H1 (cell line): Measurements from ENCODE around the gene GPC6. TPM values are rescaled to one million over a fixed set of nuclear protein-coding genes. Genes with fewer than 3 reads are reported as not detected.

Source experiments
- CTCF ChIA-PET: fragments of 300-600 bp; sonication (Branson Sonifier 250); formaldehyde crosslinking; loops from one replicate; lab custom pipeline; 2021; ENCODE audit not compliant: partially characterized antibody; lab: Charles Lee
- POLR2A ChIA-PET: fragments of 300-600 bp; sonication (Branson Sonifier 250); formaldehyde crosslinking; loops from one replicate; lab custom pipeline; 2021; ENCODE audit warnings: inconsistent platforms; ENCODE audit not compliant: partially characterized antibody; lab: Charles Lee
- DNase-seq, 2 experiments: peaks; one replicate each; pipeline versions ENCODE4 v3.0.0 to v3.0.0-alpha.2; 2010 to 2022; ENCODE audit warnings: low spot score in 2 of 2, low read depth in 1 of 2, mixed read lengths in 1 of 2
- FAIRE-seq: peaks from 2 replicates; lab custom pipeline; 2011; peaks lifted over from hg19 to GRCh38; lab: Jason Lieb, UNC
- H2AFZ ChIP-seq: 2 replicates; pipeline ENCODE4 v1.8.1; 2012; ENCODE audit warnings: low read length, inconsistent platforms
- H2AK5ac ChIP-seq: 2 replicates; pipeline ENCODE4 v1.6.1; 2013; ENCODE audit warnings: low read depth, low read length
- H2BK120ac ChIP-seq: replicated peaks from 2 replicates; pipeline ENCODE3; 2013; ENCODE audit warnings: low read depth, low read length, inconsistent platforms
- H2BK12ac ChIP-seq: 2 replicates; pipeline ENCODE4 v1.6.1; 2013; ENCODE audit warnings: low read depth, low read length
- H2BK15ac ChIP-seq: 2 replicates; pipeline ENCODE4 v1.6.1; 2013; ENCODE audit warnings: low read length
- H2BK20ac ChIP-seq: 2 replicates; pipeline ENCODE4 v1.6.1; 2013; ENCODE audit warnings: low read length
- H2BK5ac ChIP-seq: 2 replicates; pipeline ENCODE4 v1.6.1; 2013; ENCODE audit warnings: low read depth, low read length
- H3K14ac ChIP-seq: 2 replicates; pipeline ENCODE4 v1.6.1; 2013; ENCODE audit warnings: inconsistent platforms; ENCODE audit not compliant: insufficient read length
- H3K18ac ChIP-seq: 2 replicates; pipeline ENCODE4 v1.6.1; 2013; ENCODE audit warnings: low read length; ENCODE audit errors: extremely low read depth
- H3K23ac ChIP-seq: 2 replicates; pipeline ENCODE4 v1.6.1; 2013; ENCODE audit warnings: inconsistent platforms; ENCODE audit not compliant: insufficient read length
- H3K23me2 ChIP-seq: 2 replicates; pipeline ENCODE4 v1.6.1; 2013; ENCODE audit warnings: low read depth, low read length
- H3K27ac ChIP-seq: 2 replicates; pipeline ENCODE4 v1.6.1; 2011; ENCODE audit warnings: low read depth, low read length, inconsistent platforms
- H3K27me3 ChIP-seq, 4 experiments: replicated peaks in 1 of 4; 1 replicate in 1 of 4; 2 replicates in 3 of 4; pipeline versions ENCODE4 v1.6.1 to v1.8.1; 2011 to 2013; ENCODE audit warnings: low read length in 3 of 4, mild to moderate bottlenecking in 3 of 4, inconsistent platforms in 2 of 4, mixed read lengths in 2 of 4, moderate library complexity in 1 of 4; ENCODE audit not compliant: control insufficient read depth in 3 of 4, insufficient read depth in 3 of 4; ENCODE audit errors: extremely low read depth in 1 of 4
- H3K36me3 ChIP-seq, 4 experiments: 2 replicates each; pipeline versions ENCODE4 v1.6.1 to v1.8.1; 2011 to 2013; ENCODE audit warnings: mild to moderate bottlenecking in 4 of 4, low read length in 3 of 4, moderate library complexity in 2 of 4, control low read depth in 1 of 4, inconsistent platforms in 1 of 4; ENCODE audit not compliant: insufficient read depth in 4 of 4, control insufficient read depth in 2 of 4
- H3K4ac ChIP-seq: replicated peaks from 2 replicates; pipeline ENCODE3; 2013; ENCODE audit warnings: low read length, low read depth, mixed read lengths, inconsistent platforms; ENCODE audit not compliant: insufficient read length
- H3K4me1 ChIP-seq, 4 experiments: replicated peaks in 1 of 4; 1 replicate in 1 of 4; 2 replicates in 3 of 4; pipeline versions ENCODE4 v1.6.1 to v1.8.1; 2011 to 2013; ENCODE audit warnings: low read length in 3 of 4, inconsistent platforms in 2 of 4, mixed read lengths in 1 of 4; ENCODE audit not compliant: insufficient read depth in 4 of 4, control insufficient read depth in 3 of 4
- H3K4me2 ChIP-seq, 2 experiments: 2 replicates each; pipeline versions ENCODE4 v1.6.1 to v1.8.1; 2011 to 2013; ENCODE audit warnings: low read depth in 2 of 2, low read length in 2 of 2, control low read depth in 1 of 2, inconsistent platforms in 1 of 2, mild to moderate bottlenecking in 1 of 2; ENCODE audit not compliant: insufficient read depth in 1 of 2
- H3K4me3 ChIP-seq, 4 experiments: fragments of 200-600, 300-600 bp in 1 of 4; sonication (generic), shearing (Covaris generic), sonication (Bioruptor Twin) in 1 of 4; 2 replicates each; pipeline versions ENCODE4 v1.5.1 to v1.8.1; 2011 to 2016; ENCODE audit warnings: low read length in 4 of 4, low read depth in 3 of 4, control low read depth in 2 of 4, inconsistent platforms in 2 of 4, mild to moderate bottlenecking in 2 of 4, mixed read lengths in 1 of 4, moderate library complexity in 1 of 4; ENCODE audit not compliant: insufficient read depth in 2 of 4; ENCODE audit errors: extremely low read depth in 1 of 4
- H3K56ac ChIP-seq: replicated peaks from 2 replicates; pipeline ENCODE3; 2013; ENCODE audit warnings: low read depth, mild to moderate bottlenecking, mixed read lengths, low read length, inconsistent platforms; ENCODE audit not compliant: insufficient read length
- H3K79me1 ChIP-seq: 2 replicates; pipeline ENCODE4 v1.6.1; 2013; ENCODE audit warnings: low read depth, low read length, control low read depth
- H3K79me2 ChIP-seq, 2 experiments: 2 replicates each; pipeline versions ENCODE4 v1.6.1 to v1.8.1; 2012 to 2013; ENCODE audit warnings: low read length in 2 of 2, mild to moderate bottlenecking in 2 of 2, inconsistent platforms in 1 of 2; ENCODE audit not compliant: insufficient read depth in 2 of 2, control insufficient read depth in 1 of 2
- H3K9ac ChIP-seq, 4 experiments: replicated peaks in 1 of 4; 1 replicate in 1 of 4; 2 replicates in 3 of 4; pipeline versions ENCODE4 v1.6.1 to v1.8.1; 2011 to 2013; ENCODE audit warnings: low read depth in 3 of 4, low read length in 3 of 4, control low read depth in 2 of 4, mild to moderate bottlenecking in 2 of 4, moderate library complexity in 2 of 4, inconsistent platforms in 1 of 4; ENCODE audit errors: extremely low read depth in 1 of 4
- H3K9me3 ChIP-seq, 2 experiments: 2 replicates each; pipeline versions ENCODE4 v1.6.1 to v1.8.1; 2012 to 2013; ENCODE audit warnings: mild to moderate bottlenecking in 2 of 2, moderate library complexity in 2 of 2, control low read depth in 1 of 2, inconsistent platforms in 1 of 2, low read depth in 1 of 2, low read length in 1 of 2, mixed read lengths in 1 of 2; ENCODE audit not compliant: insufficient read depth in 2 of 2
- H4K20me1 ChIP-seq, 2 experiments: replicated peaks in 1 of 2; 2 replicates each; pipeline versions ENCODE3 to v1.8.1; 2011 to 2013; ENCODE audit warnings: inconsistent platforms in 2 of 2, low read length in 2 of 2, mild to moderate bottlenecking in 1 of 2; ENCODE audit not compliant: insufficient read depth in 2 of 2, control insufficient read depth in 1 of 2
- H4K5ac ChIP-seq: 2 replicates; pipeline ENCODE4 v1.6.1; 2013; ENCODE audit warnings: low read length, low read depth, mixed read lengths, inconsistent platforms; ENCODE audit not compliant: insufficient read length
- H4K8ac ChIP-seq: 2 replicates; pipeline ENCODE4 v1.8.0; 2013; ENCODE audit warnings: mild to moderate bottlenecking, moderate library complexity, low read length, inconsistent platforms; ENCODE audit not compliant: insufficient read depth; ENCODE audit errors: extremely low read depth
- H4K91ac ChIP-seq: replicated peaks from 2 replicates; pipeline ENCODE3; 2013; ENCODE audit warnings: low read length, mixed read lengths, inconsistent platforms; ENCODE audit not compliant: insufficient read length
- BCL11A ChIP-seq, 2 experiments: IDR thresholded peaks; one replicate each; pipeline ENCODE4 v1.6.1; 2011; ENCODE audit warnings: low read depth in 2 of 2, low read length in 2 of 2, mild to moderate bottlenecking in 2 of 2
- CBX5 ChIP-seq: fragments of 300-800, 300-1000 bp; sonication (generic); IDR thresholded peaks from 2 replicates; pipeline ENCODE4 v1.7.1; 2016; ENCODE audit warnings: antibody characterized with exemption, low read length, low read depth
- CBX8 ChIP-seq: fragments of 300-800, 300-1000 bp; sonication (generic); IDR thresholded peaks from 2 replicates; pipeline ENCODE4 v1.7.1; 2016; ENCODE audit warnings: low read depth, low read length, borderline replicate concordance
- CHD1 ChIP-seq: IDR thresholded peaks from 2 replicates; pipeline ENCODE4 v1.6.1; 2012; ENCODE audit warnings: low read depth, low read length, improper control_type of control experiment
- CHD2 ChIP-seq: IDR thresholded peaks from 2 replicates; pipeline ENCODE4 v1.6.1; 2012; ENCODE audit warnings: low read length, improper control_type of control experiment
- EGR1 ChIP-seq: IDR thresholded peaks from 2 replicates; pipeline ENCODE4 v1.6.1; 2011; ENCODE audit warnings: low read depth, low read length, borderline replicate concordance
- HDAC6 ChIP-seq: IDR thresholded peaks from one replicate; pipeline ENCODE4 v1.7.1; 2012; ENCODE audit warnings: low read depth, mild to moderate bottlenecking, inconsistent platforms, low read length, moderate library complexity
- KDM4A ChIP-seq: IDR thresholded peaks from one replicate; pipeline ENCODE4 v1.7.1; 2012; ENCODE audit warnings: low read depth, mild to moderate bottlenecking, moderate library complexity, low read length, inconsistent platforms; ENCODE audit not compliant: severe bottlenecking
- POLR2AphosphoS5 ChIP-seq: IDR thresholded peaks from 2 replicates; pipeline ENCODE4 v1.6.1; 2011; ENCODE audit warnings: low read depth, low read length
- SIX5 ChIP-seq: IDR thresholded peaks from 2 replicates; pipeline ENCODE4 v1.6.1; 2011; ENCODE audit warnings: mild to moderate bottlenecking, low read depth, low read length
- SP2 ChIP-seq: IDR thresholded peaks from 2 replicates; pipeline ENCODE4 v1.6.1; 2012; ENCODE audit warnings: mild to moderate bottlenecking, low read length, inconsistent platforms
- TBP ChIP-seq: IDR thresholded peaks from 2 replicates; pipeline ENCODE4 v1.6.1; 2011; ENCODE audit warnings: low read depth, low read length, improper control_type of control experiment
- USF2 ChIP-seq: IDR thresholded peaks from 2 replicates; pipeline ENCODE4 v1.6.1; 2011; ENCODE audit warnings: low read length, improper control_type of control experiment
- YY1 ChIP-seq: IDR thresholded peaks from 2 replicates; pipeline ENCODE4 v1.6.1; 2011; ENCODE audit warnings: low read depth, mild to moderate bottlenecking, low read length
- ZNF274 ChIP-seq: IDR thresholded peaks from 2 replicates; pipeline ENCODE4 v1.7.0; 2012; ENCODE audit warnings: low read length, borderline replicate concordance; ENCODE audit errors: extremely low read depth
- whole genome bisulfite sequencing, 2 experiments: shearing (Covaris generic) in 1 of 2; methylation state at CpG; one replicate each; pipeline versions ENCODE4 v1.1.6 to v1.1.7; 2013 to 2015; ENCODE audit warnings: low lambda C conversion rate in 2 of 2, mixed read lengths in 2 of 2, inconsistent platforms in 1 of 2, low coverage in 1 of 2, missing lambda C conversion rate in 1 of 2; ENCODE audit not compliant: insufficient replicate concordance in 2 of 2, insufficient coverage in 1 of 2, insufficient read length in 1 of 2; ENCODE audit errors: extremely low coverage in 1 of 2, missing lambda C conversion rate in 1 of 2; 5-methylcytosine and 5-hydroxymethylcytosine counted together
- polyA plus RNA-seq, 7 experiments: library from polyadenylated mRNA; depleted of rRNA in 3 of 7; stranded (reverse) in 5 of 7; unstranded in 2 of 7; fragments of >200 nt in 5 of 7; fragments of 200-250 nt in 2 of 7; gene quantifications; 1 replicate in 5 of 7; 2 replicates in 1 of 7; 4 replicates in 1 of 7; pipeline versions ENCODE4 v1.2.1 to v1.2.3, GENCODE V29; 2011 to 2013; ENCODE audit warnings: missing spikeins in 2 of 7, mixed read lengths in 2 of 7
- total RNA-seq: library from RNA; stranded (reverse); fragmentation: NEBNext Ultra II Directional; extraction: Animal tissue kit (Norgen Biotek cat#: 25700); gene quantifications from 2 replicates; pipeline ENCODE4 v1.2.1, GENCODE V29; 2021

GPC6 gene
- total and polyA plus RNA-seq, 2 of the 8 experiments (the other 6 are each of a cell fraction or from before 2014, with no cell fraction given): 5.4 to 12.0 TPM

GRCh38 chr13:93264876-93265275 is 38.3 kb downstream of the GPC6 start:
- Histone ChIP-seq H3K27me3 (no peaks in the 10 kb centered on the region), H3K14ac (no peak overlapping the region), H2BK12ac (no peak overlapping the region), H2AK5ac (no peak overlapping the region), H4K8ac (no peak overlapping the region), H3K23ac (no peak overlapping the region), H3K9ac (no peak overlapping the region), H4K91ac (no peak overlapping the region), H2BK120ac (no peak overlapping the region), H2BK15ac (no peak overlapping the region), H4K20me1 (no peaks in the 10 kb centered on the region), H3K79me2 (peaks cover 0 to 12% of the 10 kb centered on the region in 2 experiments; a peak in 1 of 4 replicates), H3K4me1 (peaks cover 0 to 4% (median 3%) of the 10 kb centered on the region in 4 experiments; a peak in 2 of 7 replicates), H3K9me3 (no peaks in the 10 kb centered on the region), H3K56ac (no peak overlapping the region), H3K18ac (no peak overlapping the region), H3K4me2 (no peak overlapping the region), H3K4me3 (no peak overlapping the region), H3K23me2 (no peaks in the 10 kb centered on the region; the same call in 1 of the 2 replicates), H2BK5ac (no peak overlapping the region), H3K4ac (no peak overlapping the region), H3K27ac (no peak overlapping the region), H3K36me3 (no peaks in the 10 kb centered on the region), H3K79me1 (no peaks in the 10 kb centered on the region), H4K5ac (no peak overlapping the region), H2AFZ (no peak overlapping the region), H2BK20ac (no peak overlapping the region)
- 95% methylated on average over 2 of the region's 2 CpGs; no CpG with 5 or more reads in 1 of the 2 experiments for WGBS, 2 experiments
- POLR2A ChIA-PET: no interaction called here
- FAIRE-seq (no peak), DNase-seq (no peak)
- CTCF ChIA-PET: interaction anchor here (0.7 to 1.4 kb wide), 3 partner anchors 8 to 95 kb away, joined by 3 to 4 read pairs (median 4); no protein-coding TSS in a partner anchor
- TF ChIP-seq BCL11A (IDR thresholded peaks at IDR 0.05; ENCODE audit: low read depth in 2 of 2, low read length in 2 of 2): no peak
- no peak for TF ChIP-seq SIX5
- TF ChIP-seq CHD1: no peak
- TF ChIP-seq TBP: no peak
- no peak for TF ChIP-seq POLR2AphosphoS5
- TF ChIP-seq SP2: no peak
- no peak for TF ChIP-seq CBX5
- TF ChIP-seq YY1: no peak
- no peak for TF ChIP-seq HDAC6
- TF ChIP-seq KDM4A: no peak
- no peak for TF ChIP-seq CHD2
- no peak for TF ChIP-seq ZNF274
- no peak for TF ChIP-seq EGR1
- no peak for TF ChIP-seq USF2
- no peak for TF ChIP-seq CBX8
